ENCODE measurements around the gene MACROD2. TPM values are rescaled to one million over a fixed set of nuclear protein-coding genes. Genes with fewer than 3 reads are reported as not detected.
A peak's percentile ranks its signal among the peaks of the same experiment; 100 is the strongest.

MACROD2 gene
- polyA plus RNA-seq, 1 donor (not counting 4 experiments of a cell fraction or from before 2014, with no cell fraction given) = 0.71 TPM

DNA sequence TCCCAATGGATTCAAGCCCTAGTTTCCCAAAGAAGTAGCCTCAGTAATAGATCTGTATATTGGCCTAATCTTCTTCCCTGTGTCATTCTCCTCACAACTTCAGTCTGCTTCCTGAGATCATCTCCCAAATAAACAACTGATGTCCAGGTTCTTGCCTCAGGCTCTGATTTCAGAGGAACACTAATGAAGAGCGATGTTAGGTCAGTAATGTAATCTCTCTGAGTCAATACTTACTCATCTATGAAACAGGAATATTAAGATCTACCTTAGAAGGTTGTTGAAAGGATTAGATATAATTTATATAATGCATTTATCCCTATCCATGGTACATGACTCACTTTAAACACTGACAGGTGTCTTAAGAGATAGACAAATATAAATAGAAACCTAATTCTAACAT lies 588.1 kb downstream of the MACROD2 start:
- TF ChIP-seq EZH2 (IDR thresholded peaks at IDR 0.05; ENCODE audit: low read length) = no peak
- TF ChIP-seq, protein P1, sequence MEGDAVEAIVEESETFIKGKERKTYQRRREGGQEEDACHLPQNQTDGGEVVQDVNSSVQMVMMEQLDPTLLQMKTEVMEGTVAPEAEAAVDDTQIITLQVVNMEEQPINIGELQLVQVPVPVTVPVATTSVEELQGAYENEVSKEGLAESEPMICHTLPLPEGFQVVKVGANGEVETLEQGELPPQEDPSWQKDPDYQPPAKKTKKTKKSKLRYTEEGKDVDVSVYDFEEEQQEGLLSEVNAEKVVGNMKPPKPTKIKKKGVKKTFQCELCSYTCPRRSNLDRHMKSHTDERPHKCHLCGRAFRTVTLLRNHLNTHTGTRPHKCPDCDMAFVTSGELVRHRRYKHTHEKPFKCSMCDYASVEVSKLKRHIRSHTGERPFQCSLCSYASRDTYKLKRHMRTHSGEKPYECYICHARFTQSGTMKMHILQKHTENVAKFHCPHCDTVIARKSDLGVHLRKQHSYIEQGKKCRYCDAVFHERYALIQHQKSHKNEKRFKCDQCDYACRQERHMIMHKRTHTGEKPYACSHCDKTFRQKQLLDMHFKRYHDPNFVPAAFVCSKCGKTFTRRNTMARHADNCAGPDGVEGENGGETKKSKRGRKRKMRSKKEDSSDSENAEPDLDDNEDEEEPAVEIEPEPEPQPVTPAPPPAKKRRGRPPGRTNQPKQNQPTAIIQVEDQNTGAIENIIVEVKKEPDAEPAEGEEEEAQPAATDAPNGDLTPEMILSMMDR (optimal IDR thresholded peaks at IDR 0.05 in 1 of 3, IDR thresholded peaks at IDR 0.05 in 1 of 3, conservative IDR thresholded peaks at IDR 0.05 in 1 of 3; ENCODE audit: extremely low read depth in 1 of 3, insufficient read depth in 2 of 3, low read length in 3 of 3) = no peak
- Histone ChIP-seq H3K4me2 (ENCODE audit: control insufficient read depth, extremely low read depth, insufficient read depth, low read depth, low read length) (peak overlapping the region; percentile 67), H3K9ac (ENCODE audit: control insufficient read depth, extremely low read depth, insufficient read depth, low read length) (no peak overlapping the region)

DNA sequence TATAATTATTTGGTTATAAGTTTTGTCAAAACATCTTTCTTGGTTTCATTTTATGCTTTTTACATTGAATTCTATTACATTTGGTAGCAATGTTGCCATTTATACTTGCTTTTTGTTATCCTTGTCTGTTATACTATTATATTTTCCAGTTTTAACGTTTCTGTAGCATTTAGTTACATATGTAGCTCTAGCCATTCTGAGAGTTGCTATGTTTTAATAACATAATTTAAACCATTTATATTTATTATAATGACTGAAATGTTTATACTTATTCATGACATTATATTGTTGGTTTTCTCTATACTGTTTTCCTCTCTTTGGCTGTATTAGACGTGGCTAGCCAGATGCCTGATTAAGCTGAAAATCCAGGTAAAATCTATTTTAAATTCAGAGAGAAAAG lies 594.1 kb downstream of the MACROD2 start:
- Histone ChIP-seq H3K79me2 (ENCODE audit: control insufficient read depth, insufficient read depth, low read length) (no peaks in the 10 kb centered on the region), H3K4me2 (ENCODE audit: control insufficient read depth, extremely low read depth, insufficient read depth, low read depth, low read length) (no peak overlapping the region), H2AFZ (ENCODE audit: control insufficient read depth, low read length) (no peak overlapping the region), H3K9me1 (ENCODE audit: control insufficient read depth, extremely low read depth, insufficient read depth, low read length) (no peaks in the 10 kb centered on the region), H3K9ac (ENCODE audit: control insufficient read depth, extremely low read depth, insufficient read depth, low read length) (no peak overlapping the region), H4K20me1 (ENCODE audit: control insufficient read depth, extremely low read depth, insufficient read depth, low read length) (no peaks in the 10 kb centered on the region), H3K4me1 (ENCODE audit: control insufficient read depth, extremely low read depth, insufficient read depth, low read length) (no peaks in the 10 kb centered on the region), H3K4me3 (ENCODE audit: control insufficient read depth in 2 of 3, extremely low read depth in 1 of 3, insufficient read depth in 2 of 3, low read depth in 1 of 3, low read length in 3 of 3) (no peak overlapping the region), H3K36me3 (ENCODE audit: control insufficient read depth in 2 of 2, extremely low read depth in 1 of 2, insufficient read depth in 2 of 2, low read length in 2 of 2) (no peaks in the 10 kb centered on the region), H3K27me3 (ENCODE audit: control insufficient read depth, extremely low read depth, insufficient read depth, low read length) (no peaks in the 10 kb centered on the region), H3K9me3 (ENCODE audit: control insufficient read depth, low read depth, low read length) (no peaks in the 10 kb centered on the region), H3K27ac (ENCODE audit: control insufficient read depth, insufficient read depth, low read length) (no peak overlapping the region)
- no peak for DNase-seq (ENCODE audit: low read depth, low spot score)
- dilution Hi-C loops (cut with MboI; ENCODE audit: extremely low pct_ligation_motif_present, low sequenced_read_pairs) = no loop called here
- FAIRE-seq = no peak
- TF ChIP-seq EZH2 (IDR thresholded peaks at IDR 0.05; ENCODE audit: low read length) = no peak
- TF ChIP-seq, protein P1 (optimal IDR thresholded peaks at IDR 0.05 in 1 of 3, IDR thresholded peaks at IDR 0.05 in 1 of 3, conservative IDR thresholded peaks at IDR 0.05 in 1 of 3; ENCODE audit: extremely low read depth in 1 of 3, insufficient read depth in 2 of 3, low read length in 3 of 3) = no peak

More for the DNA sequence above, 588.1 kb downstream of the MACROD2 start:
- Histone ChIP-seq H3K27me3 (ENCODE audit: control insufficient read depth, extremely low read depth, insufficient read depth, low read length) (no peaks in the 10 kb centered on the region), H3K36me3 (ENCODE audit: control insufficient read depth in 2 of 2, extremely low read depth in 1 of 2, insufficient read depth in 2 of 2, low read length in 2 of 2) (no peaks in the 10 kb centered on the region), H3K27ac (ENCODE audit: control insufficient read depth, insufficient read depth, low read length) (peak overlapping the region; percentile 63), H3K4me3 (ENCODE audit: control insufficient read depth in 2 of 3, extremely low read depth in 1 of 3, insufficient read depth in 2 of 3, low read depth in 1 of 3, low read length in 3 of 3) (no peak overlapping the region), H3K9me1 (ENCODE audit: control insufficient read depth, extremely low read depth, insufficient read depth, low read length) (peaks cover 3% of the 10 kb centered on the region), H3K9me3 (ENCODE audit: control insufficient read depth, low read depth, low read length) (no peaks in the 10 kb centered on the region), H2AFZ (ENCODE audit: control insufficient read depth, low read length) (no peak overlapping the region), H3K4me1 (ENCODE audit: control insufficient read depth, extremely low read depth, insufficient read depth, low read length) (peaks cover 17% of the 10 kb centered on the region), H3K79me2 (ENCODE audit: control insufficient read depth, insufficient read depth, low read length) (no peaks in the 10 kb centered on the region), H4K20me1 (ENCODE audit: control insufficient read depth, extremely low read depth, insufficient read depth, low read length) (no peaks in the 10 kb centered on the region)
- FAIRE-seq = peak; percentile 91
- peak; percentile 75 for DNase-seq (ENCODE audit: low read depth, low spot score)
- dilution Hi-C loops (cut with MboI; ENCODE audit: extremely low pct_ligation_motif_present, low sequenced_read_pairs) = no loop called here
